ENCODE results near the gene CLN6.

The CLN6 gene

DNA sequence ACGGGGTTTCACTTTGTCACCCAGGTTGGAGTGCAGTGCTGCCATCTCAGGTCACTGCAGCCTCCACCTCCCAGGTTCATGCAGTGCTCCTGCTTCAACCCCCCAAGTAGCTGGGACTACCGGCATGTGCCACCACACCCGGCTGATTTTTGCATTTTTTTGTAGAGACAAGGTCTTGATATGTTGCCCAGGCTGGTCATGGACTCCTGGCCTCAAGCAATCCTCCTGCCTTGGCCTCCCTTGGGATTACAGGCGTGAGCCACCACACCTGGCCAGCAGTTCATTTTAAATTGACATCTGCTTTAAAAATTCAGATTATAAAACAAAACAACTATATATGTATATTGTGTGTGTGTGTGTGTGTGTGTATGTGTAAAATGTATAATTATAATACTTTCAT is 62.7 kb downstream of the CLN6 start:
- no peaks in the 10 kb centered on the region for H3K27me3 ChIP-seq (replicated peaks)
- no peak overlapping the region for H3K27ac ChIP-seq
- in situ Hi-C loops (cut with HindIII; ENCODE audit: low pct_ligation_motif_present, low sequenced_read_pairs), result no loop called here
- H3K36me3 ChIP-seq (replicated peaks), result no peaks in the 10 kb centered on the region
- no peak overlapping the region for H3K4me3 ChIP-seq (ENCODE audit: low read depth, low read length)
- no peak for DNase-seq
- TF ChIP-seq, protein P1, sequence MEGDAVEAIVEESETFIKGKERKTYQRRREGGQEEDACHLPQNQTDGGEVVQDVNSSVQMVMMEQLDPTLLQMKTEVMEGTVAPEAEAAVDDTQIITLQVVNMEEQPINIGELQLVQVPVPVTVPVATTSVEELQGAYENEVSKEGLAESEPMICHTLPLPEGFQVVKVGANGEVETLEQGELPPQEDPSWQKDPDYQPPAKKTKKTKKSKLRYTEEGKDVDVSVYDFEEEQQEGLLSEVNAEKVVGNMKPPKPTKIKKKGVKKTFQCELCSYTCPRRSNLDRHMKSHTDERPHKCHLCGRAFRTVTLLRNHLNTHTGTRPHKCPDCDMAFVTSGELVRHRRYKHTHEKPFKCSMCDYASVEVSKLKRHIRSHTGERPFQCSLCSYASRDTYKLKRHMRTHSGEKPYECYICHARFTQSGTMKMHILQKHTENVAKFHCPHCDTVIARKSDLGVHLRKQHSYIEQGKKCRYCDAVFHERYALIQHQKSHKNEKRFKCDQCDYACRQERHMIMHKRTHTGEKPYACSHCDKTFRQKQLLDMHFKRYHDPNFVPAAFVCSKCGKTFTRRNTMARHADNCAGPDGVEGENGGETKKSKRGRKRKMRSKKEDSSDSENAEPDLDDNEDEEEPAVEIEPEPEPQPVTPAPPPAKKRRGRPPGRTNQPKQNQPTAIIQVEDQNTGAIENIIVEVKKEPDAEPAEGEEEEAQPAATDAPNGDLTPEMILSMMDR (IDR thresholded peaks at IDR 0.05; ENCODE audit: low read depth, low read length, missing control alignments), result no peak

DNA sequence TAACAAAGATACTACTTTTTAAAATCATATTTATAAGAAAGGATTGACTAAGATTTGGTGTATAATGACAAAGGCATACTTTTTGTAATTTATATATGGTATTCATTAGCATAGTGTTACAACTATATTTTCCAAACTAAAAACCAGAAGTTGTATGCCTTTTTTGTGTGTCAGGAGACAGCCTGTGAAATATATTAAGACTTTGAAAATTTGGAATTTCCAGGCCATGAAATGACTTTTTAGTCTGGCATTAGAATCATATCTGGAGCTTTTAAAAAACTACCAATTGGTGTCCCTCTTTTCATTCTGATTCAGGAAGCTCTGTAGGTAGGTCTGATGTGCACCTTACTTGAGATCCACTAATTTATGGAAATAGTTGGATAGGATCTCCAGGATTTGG is 66.3 kb downstream of the CLN6 start:
- no peak overlapping the region for H3K27ac ChIP-seq
- TF ChIP-seq, protein P1 (IDR thresholded peaks at IDR 0.05; ENCODE audit: low read depth, low read length, missing control alignments), result no peak
- no peak for DNase-seq
- H3K4me3 ChIP-seq (ENCODE audit: low read depth, low read length), result no peak overlapping the region
- H3K27me3 ChIP-seq (replicated peaks), result no peaks in the 10 kb centered on the region
- in situ Hi-C loops (cut with HindIII; ENCODE audit: low pct_ligation_motif_present, low sequenced_read_pairs), result no loop called here
- H3K36me3 ChIP-seq (replicated peaks), result no peaks in the 10 kb centered on the region

DNA sequence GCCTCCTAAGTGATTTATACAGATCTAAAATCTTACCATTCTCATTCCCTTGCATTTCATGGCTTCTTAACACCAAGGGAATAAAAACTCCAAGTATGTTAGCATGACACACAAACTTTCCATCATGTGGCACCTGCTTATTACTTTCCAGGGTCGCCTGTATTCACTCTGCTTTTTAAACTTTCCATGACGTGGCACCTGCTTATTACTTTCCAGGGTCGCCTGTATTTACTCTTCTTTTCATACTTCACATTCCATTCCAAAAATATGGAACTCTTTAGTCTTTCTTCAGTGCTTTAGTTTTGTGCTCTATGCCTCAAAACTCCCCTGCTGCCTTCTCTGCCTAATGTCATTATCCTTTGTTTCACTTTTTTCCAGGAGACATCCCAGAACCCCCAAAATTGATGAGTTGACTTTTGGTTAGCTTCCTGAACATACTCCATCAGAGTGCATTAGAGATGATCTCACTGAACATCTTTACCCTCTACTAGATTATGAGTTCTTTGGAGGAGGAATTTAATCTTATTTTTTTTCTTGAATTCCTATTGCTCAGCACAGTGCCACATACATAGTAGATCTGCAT is 71.4 kb downstream of the CLN6 start:
- in situ Hi-C loops (cut with HindIII; ENCODE audit: low pct_ligation_motif_present, low sequenced_read_pairs), result no loop called here
- Histone ChIP-seq H3K4me3 (ENCODE audit: low read depth, low read length) (no peak overlapping the region), H3K27me3 (replicated peaks) (no peaks in the 10 kb centered on the region), H3K36me3 (replicated peaks) (peaks cover 7% of the 10 kb centered on the region), H3K27ac (no peak overlapping the region)
- TF ChIP-seq, protein P1 (IDR thresholded peaks at IDR 0.05; ENCODE audit: low read depth, low read length, missing control alignments), result no peak
- DNase-seq, result no peak

DNA sequence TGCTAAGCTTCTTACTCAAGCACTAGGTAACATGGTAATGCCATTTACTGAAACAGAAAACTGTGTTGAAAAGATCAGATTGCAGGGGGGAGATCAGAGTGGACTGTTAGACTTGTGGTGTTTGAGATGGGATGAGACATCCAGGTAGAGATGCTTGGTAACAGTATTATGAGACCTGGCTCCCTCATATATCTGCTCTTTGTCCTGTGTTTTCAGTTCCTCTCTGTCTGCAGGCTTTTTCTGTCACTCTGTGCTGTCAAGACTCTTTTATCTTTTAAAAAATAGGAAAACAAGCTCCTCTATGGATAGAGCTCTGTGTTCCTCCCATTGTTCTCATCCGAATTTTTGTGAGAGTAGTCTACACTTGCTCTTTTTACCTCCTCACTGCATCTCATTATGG is 72.5 kb downstream of the CLN6 start:
- peaks cover 7% of the 10 kb centered on the region for H3K36me3 ChIP-seq (replicated peaks)
- no peak overlapping the region for H3K27ac ChIP-seq
- TF ChIP-seq, protein P1 (IDR thresholded peaks at IDR 0.05; ENCODE audit: low read depth, low read length, missing control alignments), result no peak
- H3K27me3 ChIP-seq (replicated peaks), result no peaks in the 10 kb centered on the region
- no peak overlapping the region for H3K4me3 ChIP-seq (ENCODE audit: low read depth, low read length)
- DNase-seq, result no peak
- in situ Hi-C loops (cut with HindIII; ENCODE audit: low pct_ligation_motif_present, low sequenced_read_pairs), result no loop called here

Data from brain microvascular endothelial cell (primary cell).